ENCODE data around the gene ERV3-1.
"Not testable (repeated sequence)": the region's sequence is repeated elsewhere in the genome, so short reads cannot be mapped to it uniquely, and the experiment has no call there.

ERV3-1 gene

DNA sequence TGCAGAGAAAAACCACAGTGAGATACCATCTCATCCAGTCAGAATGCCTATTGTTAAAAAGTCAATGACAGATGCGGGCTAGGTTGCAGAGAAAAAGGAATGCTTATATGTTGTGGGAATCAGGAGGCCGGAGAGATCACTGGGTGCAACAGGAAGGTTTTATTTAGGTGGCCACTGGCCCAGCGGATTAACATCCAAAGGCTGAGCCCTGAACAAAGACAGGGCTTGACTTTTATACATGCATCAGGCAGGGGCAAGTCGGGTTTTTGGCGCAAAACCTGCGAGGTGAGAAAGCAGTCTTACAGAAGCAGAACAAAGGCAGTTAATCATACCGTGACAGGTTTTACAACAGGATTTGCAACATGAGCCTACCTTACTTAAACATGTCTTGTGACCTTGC is 16.3 kb downstream of the ERV3-1 start:
- TF ChIP-seq, protein P1, sequence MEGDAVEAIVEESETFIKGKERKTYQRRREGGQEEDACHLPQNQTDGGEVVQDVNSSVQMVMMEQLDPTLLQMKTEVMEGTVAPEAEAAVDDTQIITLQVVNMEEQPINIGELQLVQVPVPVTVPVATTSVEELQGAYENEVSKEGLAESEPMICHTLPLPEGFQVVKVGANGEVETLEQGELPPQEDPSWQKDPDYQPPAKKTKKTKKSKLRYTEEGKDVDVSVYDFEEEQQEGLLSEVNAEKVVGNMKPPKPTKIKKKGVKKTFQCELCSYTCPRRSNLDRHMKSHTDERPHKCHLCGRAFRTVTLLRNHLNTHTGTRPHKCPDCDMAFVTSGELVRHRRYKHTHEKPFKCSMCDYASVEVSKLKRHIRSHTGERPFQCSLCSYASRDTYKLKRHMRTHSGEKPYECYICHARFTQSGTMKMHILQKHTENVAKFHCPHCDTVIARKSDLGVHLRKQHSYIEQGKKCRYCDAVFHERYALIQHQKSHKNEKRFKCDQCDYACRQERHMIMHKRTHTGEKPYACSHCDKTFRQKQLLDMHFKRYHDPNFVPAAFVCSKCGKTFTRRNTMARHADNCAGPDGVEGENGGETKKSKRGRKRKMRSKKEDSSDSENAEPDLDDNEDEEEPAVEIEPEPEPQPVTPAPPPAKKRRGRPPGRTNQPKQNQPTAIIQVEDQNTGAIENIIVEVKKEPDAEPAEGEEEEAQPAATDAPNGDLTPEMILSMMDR (IDR thresholded peaks at IDR 0.05; ENCODE audit: borderline replicate concordance, control extremely low read depth, extremely low read depth, insufficient read depth, missing control alignments), result no peak
- DNase-seq (ENCODE audit: low spot score), result no peak
- in situ Hi-C loops (cut with MboI; ENCODE audit: low sequenced_read_pairs, unreplicated experiment), result no loop called here

DNA sequence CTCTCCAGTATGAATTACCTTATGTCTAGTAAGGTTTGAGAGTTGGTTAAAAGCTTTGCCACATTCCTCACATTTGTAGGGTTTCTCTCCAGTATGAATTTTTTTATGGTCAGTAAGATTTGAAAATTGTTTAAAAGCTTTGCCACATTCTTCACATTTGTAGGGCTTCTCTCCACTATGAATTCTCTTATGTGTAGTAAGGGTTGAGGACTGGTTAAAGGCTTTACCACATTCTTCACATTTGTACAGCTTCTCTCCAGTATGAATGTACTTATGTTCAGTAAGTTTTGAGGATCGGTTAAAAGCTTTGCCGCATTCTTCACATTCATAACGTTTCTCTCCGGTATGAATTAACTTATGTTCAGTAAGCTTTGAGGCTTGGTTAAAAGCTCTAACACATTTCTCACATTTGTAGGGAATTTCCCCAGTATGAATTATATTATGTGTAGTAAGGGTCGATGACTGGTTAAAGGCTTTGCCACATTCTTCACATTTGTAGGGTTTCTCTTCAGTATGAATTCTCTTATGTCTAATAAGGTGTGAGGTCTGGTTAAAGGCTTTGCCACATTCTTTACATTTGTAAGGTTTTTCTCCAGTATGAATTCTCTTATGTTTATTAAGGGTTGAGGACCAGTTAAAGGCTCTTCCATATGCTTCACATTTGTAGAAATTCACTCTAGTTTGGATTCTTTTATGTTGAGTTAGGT is 27.8 kb downstream of the ERV3-1 start:
- TF ChIP-seq, protein P1 (IDR thresholded peaks at IDR 0.05; ENCODE audit: borderline replicate concordance, control extremely low read depth, extremely low read depth, insufficient read depth, missing control alignments), result no peak
- in situ Hi-C loops (cut with MboI; ENCODE audit: low sequenced_read_pairs, unreplicated experiment), result no loop called here
- DNase-seq (ENCODE audit: low spot score), result no peak

DNA sequence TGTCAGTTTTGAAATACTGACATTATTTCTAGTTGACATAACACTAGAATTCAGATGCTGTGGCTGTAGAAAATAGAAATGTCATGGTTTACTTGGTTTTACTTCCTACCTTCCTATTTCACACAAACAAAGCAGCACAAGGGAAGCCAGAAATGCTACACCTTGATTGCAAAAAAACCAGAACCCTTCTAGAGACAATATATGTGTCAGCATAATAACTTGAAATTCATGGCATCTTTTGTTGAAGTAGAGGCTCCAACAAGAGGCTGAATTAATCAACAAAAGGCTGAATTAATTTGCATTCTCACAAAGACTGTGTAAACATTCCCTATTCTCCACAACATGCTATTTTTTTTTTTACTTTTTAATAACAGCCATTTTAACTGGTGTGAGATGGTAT is 40.9 kb downstream of the ERV3-1 start:
- TF ChIP-seq, protein P1 (IDR thresholded peaks at IDR 0.05; ENCODE audit: borderline replicate concordance, control extremely low read depth, extremely low read depth, insufficient read depth, missing control alignments), result no peak
- in situ Hi-C loops (cut with MboI; ENCODE audit: low sequenced_read_pairs, unreplicated experiment), result no loop called here
- DNase-seq (ENCODE audit: low spot score), result no peak

DNA sequence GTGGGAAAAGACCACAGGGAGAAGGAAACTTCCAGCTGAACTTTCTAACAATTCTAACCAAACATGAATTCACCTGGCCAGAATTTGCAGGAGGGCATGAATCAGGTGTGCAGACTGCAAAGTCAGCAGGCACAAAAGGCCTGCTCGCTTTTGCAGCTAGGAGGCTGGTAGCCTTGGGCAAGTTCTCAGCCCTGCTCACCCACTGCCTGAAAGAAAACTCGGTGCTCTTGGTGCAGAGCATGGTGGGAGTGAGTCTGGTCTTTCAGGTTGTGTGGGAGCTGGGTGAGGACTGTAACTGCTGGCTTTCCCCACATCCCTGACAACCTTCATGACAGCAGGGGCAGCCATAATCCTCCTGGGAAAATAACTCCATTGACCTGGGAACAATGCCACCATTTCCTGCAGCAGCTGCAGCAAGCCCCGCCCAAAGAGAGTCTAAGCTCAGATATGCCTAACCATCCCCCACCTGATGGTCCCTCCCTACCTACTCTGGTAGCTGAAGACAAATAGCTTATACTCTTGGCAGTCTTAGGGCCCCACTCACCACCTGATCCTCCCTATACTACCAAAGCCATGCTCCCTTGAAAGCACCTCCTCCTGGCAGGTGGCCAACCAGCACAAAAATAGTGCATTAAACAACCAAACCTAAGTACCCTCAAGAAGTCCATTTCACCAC is 47.3 kb downstream of the ERV3-1 start:
- in situ Hi-C loops (cut with MboI; ENCODE audit: low sequenced_read_pairs, unreplicated experiment), result no loop called here

DNA sequence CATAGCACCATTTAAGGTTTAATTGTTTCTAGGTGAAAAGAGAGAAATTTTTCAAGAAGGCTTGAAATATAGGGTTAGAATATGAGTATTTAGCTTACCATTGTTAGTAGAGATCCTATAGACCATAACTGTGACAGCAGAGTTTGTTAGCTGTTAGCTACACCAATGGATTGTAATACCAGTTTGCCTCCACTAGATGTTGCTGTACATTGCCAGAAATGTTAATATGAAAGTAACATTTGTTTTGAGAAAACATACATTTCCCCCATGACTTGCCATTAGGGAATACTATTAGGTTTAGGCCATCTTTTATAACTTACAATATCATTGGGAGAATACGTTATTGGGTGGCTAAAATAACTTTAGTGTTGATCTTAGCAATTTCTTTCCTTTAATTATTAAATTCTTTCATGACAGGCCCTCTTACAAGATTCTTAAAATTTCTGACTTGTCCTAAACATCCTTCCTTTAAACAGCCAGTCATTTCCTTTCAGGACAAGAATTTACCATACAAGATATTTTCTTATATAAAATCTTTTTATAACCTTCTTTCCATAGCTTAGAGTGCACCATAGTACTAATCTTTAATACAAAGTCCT is 55.1 kb downstream of the ERV3-1 start:
- peak; percentile 51 for DNase-seq (ENCODE audit: low spot score)
- TF ChIP-seq, protein P1 (IDR thresholded peaks at IDR 0.05; ENCODE audit: borderline replicate concordance, control extremely low read depth, extremely low read depth, insufficient read depth, missing control alignments), result peak; percentile 79
- in situ Hi-C loops (cut with MboI; ENCODE audit: low sequenced_read_pairs, unreplicated experiment), result no loop called here

More for the DNA sequence above, 47.3 kb downstream of the ERV3-1 start:
- DNase-seq (ENCODE audit: low spot score), result no peak
- TF ChIP-seq, protein P1 (IDR thresholded peaks at IDR 0.05; ENCODE audit: borderline replicate concordance, control extremely low read depth, extremely low read depth, insufficient read depth, missing control alignments), result no peak

DNA sequence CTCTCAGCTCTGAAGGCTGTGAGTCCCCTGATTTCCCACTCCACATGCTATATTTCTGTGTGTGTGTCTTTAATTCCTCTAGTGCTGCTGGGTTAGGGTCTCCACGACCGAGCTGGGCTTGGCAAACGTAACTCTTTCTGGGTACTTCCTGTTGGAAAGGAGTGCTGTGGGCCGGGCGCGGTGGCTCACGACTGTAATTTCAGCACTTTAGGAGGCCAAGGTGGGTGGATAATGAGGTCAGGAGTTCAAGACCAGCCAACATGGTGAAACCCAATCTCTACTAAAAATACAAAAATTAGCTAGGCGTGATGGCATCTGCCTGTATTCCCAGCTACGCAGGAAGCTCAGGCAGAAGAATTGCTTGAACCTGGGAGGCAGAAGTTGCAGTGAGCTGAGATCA is 55.8 kb downstream of the ERV3-1 start:
- in situ Hi-C loops (cut with MboI; ENCODE audit: low sequenced_read_pairs, unreplicated experiment); DNase-seq (ENCODE audit: low spot score): not testable (repeated sequence)

DNA sequence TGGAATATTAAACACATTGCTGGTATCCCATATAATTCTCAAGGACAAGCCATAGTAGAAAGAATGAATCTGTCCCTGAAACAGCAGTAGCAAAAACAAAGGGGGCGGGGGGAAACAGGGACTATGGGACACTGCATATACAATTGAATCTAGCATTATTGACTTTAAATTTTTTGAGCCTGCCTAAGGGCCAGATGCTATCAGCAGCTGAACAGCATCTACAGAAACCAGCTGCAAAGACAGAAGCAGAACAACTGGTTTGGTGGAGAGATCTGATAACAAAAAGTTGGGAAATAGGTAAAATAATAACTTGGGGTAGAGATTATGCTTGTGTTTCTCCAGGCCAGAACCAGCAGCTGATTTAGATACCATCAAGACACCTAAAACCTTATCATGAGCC is 57.7 kb downstream of the ERV3-1 start:
- DNase-seq (ENCODE audit: low spot score); in situ Hi-C loops (cut with MboI; ENCODE audit: low sequenced_read_pairs, unreplicated experiment): not testable (repeated sequence)

All from GM13976 (cell line).